ENCODE results near the gene TMEM256.

TMEM256 gene

DNA sequence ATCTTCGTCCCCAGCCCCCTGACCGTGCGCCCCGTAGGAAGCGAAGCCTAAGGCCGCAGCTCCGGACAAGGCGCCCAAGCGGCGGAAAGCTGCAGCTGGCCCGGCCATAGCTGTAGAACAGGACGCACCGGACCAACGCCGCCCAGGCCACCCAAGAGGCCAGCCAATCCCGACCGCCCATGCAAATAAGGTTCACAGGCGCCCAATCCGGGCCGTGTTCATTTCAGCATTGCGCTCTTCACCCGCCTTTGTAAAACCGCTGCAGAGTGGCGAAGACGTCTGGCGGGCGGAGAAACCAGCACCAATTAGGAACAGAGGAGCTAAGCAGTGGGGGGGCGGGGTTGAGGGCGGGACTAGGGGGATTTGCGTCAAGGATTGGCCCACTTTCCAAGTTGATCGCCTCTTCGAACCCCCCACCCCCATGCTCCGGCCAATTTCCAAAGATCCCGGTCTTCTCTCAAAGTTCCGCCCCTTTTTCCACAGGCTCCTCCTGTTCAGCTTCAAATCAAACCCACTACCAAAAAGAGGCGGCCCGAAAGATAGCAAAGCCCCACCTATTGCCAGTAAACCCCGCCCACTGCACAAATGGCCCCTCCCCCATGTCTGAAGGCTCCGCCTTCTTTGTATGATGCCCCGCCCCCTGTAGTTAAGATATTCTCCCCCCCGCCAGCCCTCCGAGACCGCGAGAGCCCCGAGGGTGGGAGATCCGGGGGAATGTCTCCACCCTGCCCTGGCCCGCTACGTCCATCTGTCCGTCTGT is at the start of gene TMEM256:
Gene TMEM256, minus strand, starts transcription at position 121 of the 760 bp plus-strand sequence. Its CDS starts 13 bp downstream, at position 108.
- DNase-seq (ENCODE audit: insufficient read length, low spot score) = peak; percentile 95
- peak; percentile 79 for FAIRE-seq
- peak; percentile 71; the same call in 1 of the 2 replicates for TF ChIP-seq POLR2A (IDR thresholded peaks at IDR 0.05; ENCODE audit: low read depth, low read length)

DNA sequence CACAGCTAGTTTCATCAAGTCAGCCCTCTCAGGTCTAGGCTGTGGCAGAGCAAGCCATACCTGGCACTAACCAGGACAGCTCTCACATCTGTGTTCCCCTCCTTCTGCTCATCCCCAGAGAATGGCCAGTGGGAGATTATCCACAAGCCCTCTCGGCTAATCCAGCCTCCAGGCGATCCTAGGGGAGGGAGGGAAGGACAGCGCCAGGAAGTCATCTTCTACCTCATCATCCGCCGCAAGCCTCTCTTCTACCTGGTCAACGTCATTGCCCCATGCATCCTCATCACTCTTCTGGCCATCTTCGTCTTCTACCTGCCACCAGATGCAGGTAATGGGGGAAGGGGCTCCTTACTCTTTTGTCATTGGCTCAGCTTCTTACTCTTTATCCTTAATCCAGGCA is 44.6 kb upstream of the TMEM256 start:
- FAIRE-seq (no peak), DNase-seq (ENCODE audit: insufficient read length, low spot score) (no peak)
- no peak for TF ChIP-seq POLR2A (IDR thresholded peaks at IDR 0.05; ENCODE audit: low read depth, low read length)

DNA sequence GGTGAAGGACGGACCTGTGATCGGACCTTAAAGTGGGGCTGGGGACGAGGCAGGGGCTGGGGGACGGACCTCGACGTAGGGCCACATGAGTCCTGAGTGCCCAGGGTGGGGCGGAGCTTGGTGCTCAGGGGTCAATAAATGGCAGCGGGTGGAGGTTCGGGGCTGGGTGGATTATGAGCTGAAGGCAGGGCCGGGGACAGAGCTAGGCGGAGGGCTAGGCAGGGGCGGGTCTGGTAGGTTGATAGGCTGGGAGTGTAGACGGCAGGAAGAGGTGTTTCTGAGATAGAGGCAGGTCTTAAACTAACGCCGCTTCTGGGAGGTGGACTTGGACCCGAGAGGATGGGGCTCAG is 41.7 kb upstream of the TMEM256 start:
- TF ChIP-seq POLR2A (IDR thresholded peaks at IDR 0.05; ENCODE audit: low read depth, low read length) = no peak
- DNase-seq (ENCODE audit: insufficient read length, low spot score) (no peak), FAIRE-seq (no peak)

DNA sequence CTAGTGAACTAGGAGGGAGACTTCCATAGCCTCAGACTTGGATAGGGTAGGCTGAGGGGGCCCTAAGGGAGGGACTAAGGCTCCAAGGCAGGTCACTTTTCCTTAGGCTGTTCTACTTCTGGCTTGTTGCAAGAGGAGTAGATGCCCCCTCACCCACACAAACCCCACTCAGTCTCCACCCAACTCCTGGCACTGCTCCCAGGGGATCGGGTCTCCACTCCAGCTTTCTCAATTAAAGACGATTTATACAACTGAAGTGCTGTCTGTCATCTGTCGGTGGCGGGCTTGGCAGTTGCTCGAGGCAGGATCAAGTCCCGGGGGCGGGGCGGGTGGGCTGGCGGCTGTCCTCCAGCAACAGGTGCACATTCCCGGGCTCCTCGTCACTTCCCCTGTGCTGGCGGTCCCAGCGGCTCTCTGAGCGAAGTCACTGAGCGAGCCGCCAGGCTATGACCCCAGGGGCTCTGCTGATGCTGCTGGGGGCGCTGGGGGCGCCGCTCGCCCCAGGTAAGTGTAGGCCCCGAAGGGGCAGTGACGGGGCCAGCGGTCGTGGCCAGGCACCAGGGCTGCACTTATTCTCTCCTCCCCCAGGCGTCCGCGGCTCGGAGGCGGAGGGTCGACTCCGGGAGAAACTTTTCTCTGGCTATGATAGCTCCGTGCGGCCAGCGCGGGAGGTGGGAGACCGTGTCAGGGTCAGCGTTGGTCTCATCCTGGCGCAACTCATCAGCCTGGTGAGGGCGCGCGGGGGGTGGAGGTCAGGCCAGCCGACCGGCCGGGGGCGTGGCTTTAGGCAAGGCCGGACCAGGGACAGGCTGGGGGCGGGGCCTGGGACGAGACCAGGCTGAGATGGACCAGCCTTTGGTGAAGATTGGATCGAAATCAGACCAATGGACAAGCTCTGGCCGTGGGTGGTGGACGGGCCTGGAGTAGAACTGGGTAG is 41.1 kb upstream of the TMEM256 start, which contains the start of gene CHRNB1:
Gene CHRNB1, plus strand, starts transcription at position 380 of the 937 bp plus-strand sequence. Its CDS starts 67 bp downstream, at position 447.
- FAIRE-seq = no peak
- DNase-seq (ENCODE audit: insufficient read length, low spot score) = no peak
- no peak for TF ChIP-seq POLR2A (IDR thresholded peaks at IDR 0.05; ENCODE audit: low read depth, low read length)

DNA sequence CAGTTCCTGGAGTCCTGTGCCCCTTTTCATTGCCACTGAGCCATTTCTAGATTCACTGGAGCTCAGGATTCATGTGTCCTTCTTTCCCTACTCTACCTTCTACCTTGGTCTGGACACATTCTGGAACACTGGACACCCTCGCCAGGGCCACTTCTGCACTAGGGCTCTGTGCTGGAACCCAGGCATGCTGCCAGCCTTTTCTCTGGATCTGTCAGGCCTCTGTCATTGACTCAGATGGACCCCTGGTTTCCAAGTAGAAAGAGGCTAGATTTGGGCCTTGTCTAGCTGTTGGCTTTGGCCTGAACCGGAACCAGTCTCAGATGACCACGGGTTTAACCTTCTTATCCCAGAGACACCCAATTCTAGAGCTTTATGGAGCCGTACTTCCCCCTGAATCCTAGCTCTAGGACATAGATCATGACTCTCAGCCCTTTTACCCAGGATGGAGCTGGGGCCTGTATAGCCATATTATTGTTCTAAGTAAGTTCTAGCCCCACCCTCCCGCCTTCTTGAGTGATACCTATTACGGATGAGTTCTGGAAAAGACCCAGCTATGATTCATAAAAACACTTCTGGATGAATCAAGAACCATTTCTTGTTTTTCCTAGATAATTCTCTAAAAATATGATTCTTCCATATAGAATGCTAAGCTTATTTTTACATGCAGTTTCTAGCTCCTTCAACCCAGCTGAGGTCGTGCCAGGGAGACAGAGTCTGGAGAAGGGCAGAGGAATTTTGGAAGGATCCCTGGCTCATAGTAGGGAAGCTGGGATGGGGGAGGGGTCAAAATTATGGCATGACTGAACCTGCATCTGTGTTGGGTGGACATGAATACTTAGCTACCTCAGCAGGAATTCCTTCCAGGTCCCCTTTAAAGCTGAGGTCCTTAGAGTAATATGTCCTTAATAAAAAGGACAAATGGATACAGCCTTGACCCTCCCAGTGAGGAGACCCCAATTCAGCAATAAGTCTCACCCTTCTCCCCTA is 39.9 kb upstream of the TMEM256 start:
- TF ChIP-seq POLR2A (IDR thresholded peaks at IDR 0.05; ENCODE audit: low read depth, low read length) = no peak
- no peak for DNase-seq (ENCODE audit: insufficient read length, low spot score)
- no peak for FAIRE-seq

DNA sequence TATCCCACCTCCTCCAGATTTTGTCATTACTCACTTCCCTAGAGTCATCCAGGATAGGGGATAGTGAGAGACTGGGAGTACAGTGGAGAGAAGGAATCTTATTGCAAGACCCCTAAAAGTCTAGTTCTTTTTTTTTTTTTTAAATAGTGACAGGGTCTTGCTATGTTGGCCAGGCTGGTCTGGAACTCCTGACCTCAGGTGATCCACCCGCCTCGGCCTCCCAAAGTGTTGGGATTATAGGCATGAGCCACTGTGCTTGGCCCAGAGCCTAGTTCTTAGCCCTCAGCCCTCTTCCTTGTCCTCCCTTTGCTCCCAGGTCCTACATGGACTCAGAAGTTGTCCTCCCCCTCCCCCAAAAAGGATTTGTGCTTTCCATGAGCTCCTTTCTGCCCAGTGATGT is 38.2 kb upstream of the TMEM256 start:
- DNase-seq (ENCODE audit: insufficient read length, low spot score) (no peak), FAIRE-seq (no peak)
- TF ChIP-seq POLR2A (IDR thresholded peaks at IDR 0.05; ENCODE audit: low read depth, low read length) = no peak

DNA sequence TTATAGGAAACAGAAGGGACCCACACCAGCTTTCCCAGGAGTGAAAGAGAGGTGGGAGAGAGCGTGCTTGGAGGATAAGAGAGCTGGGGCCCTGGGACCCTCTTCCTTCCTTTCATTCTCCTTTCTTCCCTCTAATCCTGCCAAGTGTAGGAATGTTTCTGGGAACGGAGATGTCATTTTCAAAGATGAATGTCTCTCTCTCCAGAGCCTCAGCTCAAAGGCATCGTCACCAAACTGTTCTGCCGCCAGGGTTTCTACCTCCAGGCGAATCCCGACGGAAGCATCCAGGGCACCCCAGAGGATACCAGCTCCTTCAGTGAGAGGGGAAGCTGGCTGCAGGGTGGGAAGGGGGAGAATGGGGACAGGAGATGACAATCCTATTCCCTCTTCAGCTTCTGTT is 37.4 kb upstream of the TMEM256 start:
- DNase-seq (ENCODE audit: insufficient read length, low spot score) (no peak), FAIRE-seq (no peak)
- TF ChIP-seq POLR2A (IDR thresholded peaks at IDR 0.05; ENCODE audit: low read depth, low read length) = no peak

DNA sequence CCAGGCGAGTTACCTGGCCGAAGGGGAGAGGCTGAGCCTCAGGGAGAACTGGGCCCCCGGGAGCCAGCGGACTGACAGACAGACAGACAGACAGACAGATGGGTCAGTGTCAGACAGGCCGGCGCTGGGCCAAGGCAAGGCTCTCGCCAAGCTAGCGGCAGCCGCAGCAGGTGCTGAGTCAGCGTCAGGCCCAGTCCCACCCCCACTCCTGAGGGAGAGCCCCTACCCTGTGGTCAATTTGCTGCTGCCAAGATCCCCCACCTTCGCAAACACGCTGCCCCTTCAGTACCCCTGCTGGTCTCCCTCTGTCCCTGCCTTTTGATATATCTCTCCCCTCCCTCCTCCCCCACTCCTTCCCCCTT is 36.9 kb upstream of the TMEM256 start:
- FAIRE-seq (no peak), DNase-seq (ENCODE audit: insufficient read length, low spot score) (no peak)
- TF ChIP-seq POLR2A (IDR thresholded peaks at IDR 0.05; ENCODE audit: low read depth, low read length) = no peak

DNA sequence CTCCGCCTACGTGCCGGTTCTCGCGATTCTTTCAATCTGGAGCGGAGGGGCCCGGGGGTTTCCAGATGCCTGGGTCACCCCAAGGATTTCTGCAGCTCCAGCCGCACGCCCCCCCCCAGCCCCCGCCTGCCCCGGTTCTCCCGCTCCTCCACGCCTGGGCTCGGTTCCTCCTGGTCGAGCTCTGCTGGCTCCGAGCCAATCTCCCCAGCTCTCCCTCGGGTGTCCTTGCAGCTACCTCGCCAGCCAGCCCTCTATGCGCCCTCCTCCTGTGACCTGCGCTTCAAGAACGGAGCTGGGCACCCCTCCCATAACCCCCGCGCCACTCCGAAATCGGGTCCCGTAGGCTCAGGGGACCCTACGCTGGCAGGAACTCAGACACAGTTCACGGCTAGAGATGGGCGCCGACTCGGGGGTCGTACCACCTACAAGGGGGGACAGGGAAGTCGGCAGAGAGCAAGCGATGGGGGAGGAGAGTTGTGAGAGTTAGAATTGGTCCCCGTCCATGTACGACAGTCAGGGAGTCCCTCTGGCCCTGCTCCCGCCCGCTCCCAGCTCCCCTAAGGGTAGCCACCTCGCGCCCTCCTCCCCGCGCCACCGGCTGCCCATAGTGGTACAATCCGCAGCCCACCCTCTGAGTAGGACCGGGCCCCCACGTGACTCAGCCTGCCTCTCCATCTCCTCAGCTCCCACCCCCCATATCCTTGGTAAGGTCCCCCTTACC is 36.4 kb upstream of the TMEM256 start:
- FAIRE-seq = no peak
- DNase-seq (ENCODE audit: insufficient read length, low spot score) = no peak

DNA sequence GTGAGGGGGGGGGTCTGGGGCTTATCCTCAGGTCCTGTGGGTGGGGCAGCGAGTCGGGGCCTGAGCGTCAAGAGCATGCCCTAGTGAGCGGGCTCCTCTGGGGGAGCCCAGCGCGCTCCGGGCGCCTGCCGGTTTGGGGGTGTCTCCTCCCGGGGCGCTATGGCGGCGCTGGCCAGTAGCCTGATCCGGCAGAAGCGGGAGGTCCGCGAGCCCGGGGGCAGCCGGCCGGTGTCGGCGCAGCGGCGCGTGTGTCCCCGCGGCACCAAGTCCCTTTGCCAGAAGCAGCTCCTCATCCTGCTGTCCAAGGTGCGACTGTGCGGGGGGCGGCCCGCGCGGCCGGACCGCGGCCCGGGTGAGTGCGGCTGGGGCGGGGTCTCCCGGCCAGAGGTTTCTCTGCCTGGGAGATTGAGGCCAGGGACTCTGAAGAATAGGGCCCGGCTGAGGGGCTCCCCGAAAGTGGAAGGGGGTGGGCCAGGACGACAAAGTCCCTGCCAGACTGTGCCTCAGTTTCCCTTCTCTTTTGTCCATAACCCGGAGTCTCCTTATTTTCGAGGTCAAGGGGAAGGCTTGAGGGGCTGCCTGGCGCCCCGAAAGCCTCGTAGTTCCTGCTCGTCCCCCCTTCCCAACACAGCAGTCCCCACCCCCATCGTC is 35.7 kb upstream of the TMEM256 start, which contains the start of gene FGF11:
Gene FGF11, plus strand, starts transcription at position 51 of the 651 bp plus-strand sequence. Its CDS starts 109 bp downstream, at position 160.
- DNase-seq (ENCODE audit: insufficient read length, low spot score) (no peak), FAIRE-seq (no peak)
- TF ChIP-seq POLR2A (IDR thresholded peaks at IDR 0.05; ENCODE audit: low read depth, low read length) = no peak

More for the DNA sequence above, 36.4 kb upstream of the TMEM256 start:
- no peak for TF ChIP-seq POLR2A (IDR thresholded peaks at IDR 0.05; ENCODE audit: low read depth, low read length)

DNA sequence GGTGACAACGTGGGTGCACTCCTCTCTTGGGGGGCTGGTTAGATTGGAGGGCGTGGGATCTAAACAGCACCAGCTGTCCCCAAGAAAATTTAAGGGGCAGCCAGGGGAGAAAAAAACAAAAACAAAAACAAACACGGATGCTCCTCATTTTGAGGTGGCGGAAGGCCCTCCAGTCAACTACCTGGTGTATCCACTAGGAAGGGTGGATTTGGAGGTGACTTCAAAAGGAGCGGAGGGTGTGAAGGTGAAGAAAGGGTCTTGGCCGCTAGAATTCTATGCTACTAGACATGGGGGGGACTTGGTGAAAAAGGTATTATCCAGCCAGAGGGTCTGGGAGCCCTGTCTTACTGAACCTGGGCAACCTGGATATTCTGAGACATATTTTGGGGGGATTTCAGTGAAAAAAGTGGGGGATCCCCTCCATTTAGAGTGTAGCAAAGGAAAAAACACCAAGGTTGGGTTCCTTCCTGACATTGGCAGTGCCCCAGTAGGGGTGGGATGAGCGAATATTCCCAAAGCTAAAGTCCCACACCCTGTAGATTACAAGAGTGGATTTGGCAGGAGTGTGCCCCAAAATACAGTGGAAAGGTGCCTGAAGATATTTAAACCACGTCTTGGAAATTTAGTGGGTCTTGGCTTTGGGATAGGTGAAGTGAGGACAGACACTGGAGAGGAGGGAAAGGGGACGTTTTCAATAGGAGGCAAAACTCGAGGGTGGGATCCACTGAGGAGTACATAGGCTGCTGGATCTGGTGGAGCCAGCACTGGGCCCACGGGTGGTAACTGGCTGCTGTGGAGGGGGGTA is 35.0 kb upstream of the TMEM256 start:
- TF ChIP-seq POLR2A (IDR thresholded peaks at IDR 0.05; ENCODE audit: low read depth, low read length) = no peak
- DNase-seq (ENCODE audit: insufficient read length, low spot score) (no peak), FAIRE-seq (no peak)
